HG03442 (cell line): ENCODE results near the gene RAB28.

Experiments
- ATAC-seq: cut with Tn5 transposase; IDR thresholded peaks from one replicate; pipeline ENCODE4 v1.9.1; 2021; ENCODE audit warnings: mild to moderate bottlenecking, moderate library complexity; ENCODE audit not compliant: unreplicated experiment

Gene RAB28

DNA sequence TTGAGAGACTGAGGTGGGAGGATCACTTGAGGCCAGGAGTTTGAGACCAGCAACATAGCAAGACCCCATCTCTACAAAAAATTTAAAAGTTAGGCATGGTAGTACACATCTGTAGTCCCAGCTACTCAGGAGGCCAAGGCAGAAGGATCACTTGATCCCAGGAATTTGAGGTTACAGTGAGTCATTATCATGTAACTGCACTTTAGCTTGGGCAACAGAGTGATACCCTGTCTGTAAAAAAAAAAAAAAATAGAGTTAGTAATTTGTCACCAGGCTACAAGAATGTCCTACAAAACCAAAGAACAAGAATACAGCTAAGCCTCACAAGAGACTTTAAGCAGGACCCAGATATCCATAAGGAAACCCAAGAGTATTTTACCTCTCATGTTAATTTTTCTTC, 27.0 kb upstream of the RAB28 start:
- no peak for ATAC-seq

DNA sequence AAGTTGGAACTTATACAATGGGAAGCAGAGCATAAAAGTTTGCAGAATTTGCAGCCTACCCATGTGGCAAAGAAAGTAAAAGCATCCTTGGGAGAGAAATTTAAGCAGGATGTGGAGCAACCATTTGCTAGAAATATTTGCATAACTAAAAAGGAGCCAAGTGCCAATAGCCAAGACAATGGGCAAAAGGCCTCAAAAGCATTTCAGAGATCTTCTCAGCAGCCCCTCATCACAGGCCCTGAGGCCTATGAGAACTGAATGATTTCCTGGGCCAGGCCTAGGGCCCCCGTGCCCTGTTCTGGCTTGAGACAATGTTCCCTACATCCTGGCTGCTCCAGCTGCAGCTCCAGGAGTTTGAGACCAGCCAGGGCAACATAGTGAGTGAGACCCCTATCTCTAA, 25.3 kb upstream of the RAB28 start:
- no peak for ATAC-seq

DNA sequence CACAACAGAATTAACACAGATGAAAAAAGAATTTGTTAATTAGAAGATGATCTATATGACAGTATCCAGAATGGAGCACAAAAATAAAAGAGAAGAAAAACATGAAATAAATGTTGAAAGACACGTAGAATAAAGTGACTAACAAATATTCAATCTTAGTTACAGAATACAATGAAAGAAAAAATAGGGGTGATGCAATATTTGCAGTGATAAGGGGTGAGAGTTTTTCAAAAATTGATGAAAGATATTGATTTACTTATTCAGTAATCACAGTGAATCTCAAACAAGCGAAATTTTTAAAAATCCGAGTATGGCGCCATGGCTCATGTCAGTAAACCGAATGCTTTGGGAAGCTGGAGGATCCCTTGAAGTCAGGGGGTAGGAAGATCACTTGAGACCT, 20.2 kb upstream of the RAB28 start:
- ATAC-seq, result no peak

- no peak for ATAC-seq
These were observed 14.3 kb upstream of the RAB28 start for GRCh38 chr4:13498469-13498868.

DNA sequence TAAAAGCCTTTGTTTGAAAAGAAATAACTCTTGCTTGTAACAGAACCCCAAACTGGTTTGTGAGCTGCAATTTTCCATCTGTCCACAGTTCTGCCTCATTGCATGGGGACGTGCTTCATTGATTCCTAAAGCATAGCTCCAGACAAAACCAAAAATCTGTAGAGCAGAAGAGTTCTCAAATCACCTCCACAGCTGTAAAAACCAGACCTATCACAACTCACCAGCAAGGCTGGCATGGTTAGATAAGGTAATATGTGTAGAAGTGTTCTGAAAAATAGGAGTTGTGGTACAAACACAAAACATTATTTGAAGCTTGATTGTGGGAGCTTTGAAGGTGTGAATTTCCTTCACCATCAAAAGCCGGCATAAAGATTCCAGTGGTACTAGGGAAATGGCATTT, 12.5 kb upstream of the RAB28 start:
- ATAC-seq, result no peak

DNA sequence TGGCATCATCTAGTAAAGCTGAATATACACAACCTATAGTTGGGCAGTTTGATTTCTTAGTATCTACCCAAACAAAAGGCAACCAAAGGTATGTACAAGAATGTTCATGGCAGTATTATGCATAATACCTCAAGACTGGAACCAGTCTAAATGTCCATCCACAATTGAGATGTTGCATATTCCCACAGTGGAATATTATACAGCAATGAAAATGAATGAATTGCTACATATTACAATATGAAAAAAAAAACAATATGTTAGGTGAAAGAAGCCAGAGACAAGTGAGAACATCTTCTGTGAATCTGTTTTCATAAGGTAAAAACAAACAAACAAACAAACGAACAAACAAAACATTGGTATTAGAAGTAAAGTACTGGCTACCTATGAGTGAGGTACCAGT, 11.6 kb upstream of the RAB28 start:
- no peak for ATAC-seq

DNA sequence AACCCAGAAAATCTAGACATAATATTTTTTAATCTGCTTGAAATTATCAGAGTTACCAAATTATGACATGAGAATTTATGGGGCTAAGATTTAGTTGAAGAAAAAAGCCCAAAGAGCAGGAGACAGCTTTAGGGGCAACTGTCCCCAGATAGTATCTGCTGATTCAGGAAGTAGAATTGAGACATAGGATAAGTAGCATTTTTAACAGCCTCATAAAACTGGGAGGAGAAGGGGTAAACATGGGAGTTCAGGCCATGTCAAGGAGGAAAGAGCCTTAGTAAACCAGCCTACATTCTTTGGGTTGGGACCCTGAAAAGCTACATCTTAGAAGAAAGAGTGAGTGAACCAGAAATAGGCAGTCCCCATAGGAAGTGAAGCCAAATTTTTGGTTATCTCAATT, 9.7 kb upstream of the RAB28 start:
- ATAC-seq, result no peak

DNA sequence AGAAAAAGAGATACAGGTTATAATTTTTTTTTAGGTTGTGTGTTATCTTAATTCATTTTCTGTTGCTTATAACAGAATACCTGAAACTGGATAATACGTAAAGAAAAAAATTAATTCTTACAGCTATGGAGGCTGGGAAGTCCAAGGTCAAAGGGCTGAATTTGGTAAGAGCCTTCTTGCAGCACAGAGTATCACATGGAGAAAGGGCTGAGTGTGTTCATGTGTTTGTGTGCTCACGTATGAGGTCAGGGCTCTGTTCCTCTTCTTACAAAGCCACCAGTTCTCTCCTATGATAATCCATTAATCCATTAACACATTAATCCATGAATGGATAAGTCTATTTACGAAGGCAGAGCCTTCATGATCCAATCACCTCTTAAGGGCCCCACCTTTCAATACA, 8.6 kb upstream of the RAB28 start:
- no peak for ATAC-seq

- peak; percentile 31 for ATAC-seq
These were observed 645 bp upstream of the RAB28 start for GRCh38 chr4:13484749-13485221.

GRCh38 chr4:13483768-13484121, 395 bp downstream of the RAB28 start:
- ATAC-seq, result peak; percentile 19

DNA sequence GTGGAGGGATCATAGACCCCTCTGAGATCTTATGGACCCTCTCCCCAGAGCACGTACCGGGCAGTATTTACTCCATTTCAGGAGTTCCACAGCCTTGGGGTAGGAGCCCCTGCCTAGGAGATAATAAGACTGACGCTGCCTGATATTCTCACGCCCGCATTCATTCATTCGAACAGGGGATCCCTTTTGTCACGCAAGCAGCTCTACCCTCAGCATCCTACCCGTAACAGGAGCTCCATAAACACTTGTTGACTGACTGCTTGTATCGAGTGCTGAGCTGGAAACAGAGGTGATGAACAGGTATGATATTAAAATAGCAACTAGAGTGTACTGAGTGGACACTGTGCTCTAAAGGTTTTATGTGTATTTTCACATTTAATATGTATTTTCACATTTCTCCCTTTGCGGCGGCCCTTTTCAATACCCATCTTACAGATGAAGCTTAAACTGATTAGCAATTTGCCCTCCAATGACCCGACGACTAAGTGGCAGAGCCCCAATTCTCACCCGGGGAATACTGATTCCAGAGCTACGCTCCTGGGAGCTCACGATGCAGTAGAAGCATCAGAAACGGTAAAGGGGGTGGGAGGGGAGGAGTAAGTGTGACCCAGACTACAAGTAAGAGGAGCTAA, 888 bp downstream of the RAB28 start:
- ATAC-seq, result peak; percentile 3

DNA sequence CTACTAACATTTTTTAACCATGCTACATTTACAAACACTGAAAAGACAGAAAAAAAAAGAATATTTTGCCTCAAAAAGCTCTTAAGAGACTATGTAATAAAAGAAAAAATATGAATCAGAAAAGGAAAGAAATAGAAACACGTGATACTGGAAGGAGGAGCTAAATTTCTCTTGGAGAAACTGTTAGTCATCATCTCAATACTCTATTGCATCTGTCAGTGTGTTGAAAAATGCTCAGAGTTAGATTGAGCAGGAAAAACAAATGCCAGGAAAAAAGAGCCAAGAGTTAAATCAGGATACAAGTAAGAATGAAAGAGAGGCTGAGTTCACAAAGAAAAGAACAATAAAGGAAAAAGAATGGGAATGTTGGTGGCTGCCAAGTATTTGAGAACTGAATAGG, 2.6 kb downstream of the RAB28 start:
- no peak for ATAC-seq

- ATAC-seq, result no peak
These were observed 5.4 kb downstream of the RAB28 start for GRCh38 chr4:13478707-13479106.

GRCh38 chr4:13478131-13478530, 6.0 kb downstream of the RAB28 start:
- ATAC-seq, result no peak

DNA sequence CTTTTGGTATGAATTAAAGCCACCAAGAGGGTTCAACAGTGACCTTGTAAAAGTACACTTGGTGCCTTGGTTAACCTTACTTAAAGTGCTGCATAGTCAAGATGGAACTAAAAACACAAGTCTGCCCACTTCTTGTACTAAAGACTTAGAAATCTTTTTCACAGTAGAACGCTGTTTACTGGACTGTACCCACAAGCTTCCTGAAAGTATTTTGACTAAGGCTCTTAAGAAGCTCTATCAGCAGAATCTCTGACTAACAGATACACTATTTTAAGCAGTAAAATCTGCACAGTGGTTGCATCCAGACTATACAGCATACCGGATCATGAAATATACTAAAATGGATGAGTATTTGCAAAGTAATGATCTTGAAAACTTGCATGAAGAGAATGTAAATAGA, 7.2 kb downstream of the RAB28 start:
- peak; percentile 94 for ATAC-seq

DNA sequence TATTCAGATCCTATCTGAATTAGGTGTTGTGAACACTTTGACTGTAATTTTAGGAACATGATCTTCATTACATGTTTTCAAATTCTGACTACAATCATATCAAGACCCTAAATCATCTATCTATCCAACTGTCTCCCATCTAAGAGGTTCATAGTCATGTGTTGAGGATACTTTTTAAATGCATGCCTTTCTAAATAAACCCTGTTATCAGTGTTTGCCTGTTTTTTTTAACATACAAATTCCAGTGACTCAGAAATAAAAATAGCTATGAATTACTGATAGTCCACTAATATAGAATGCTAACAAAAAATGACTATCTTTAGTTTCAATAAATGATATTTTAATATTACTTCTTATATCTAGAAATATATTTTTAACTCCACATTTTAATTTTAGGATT, 8.0 kb downstream of the RAB28 start:
- no peak for ATAC-seq

- no peak for ATAC-seq
These were observed 12.7 kb downstream of the RAB28 start for GRCh38 chr4:13471400-13471799.

GRCh38 chr4:13470379-13470778, 13.8 kb downstream of the RAB28 start:
- peak; percentile 86 for ATAC-seq

GRCh38 chr4:13464973-13465372, 19.2 kb downstream of the RAB28 start:
- no peak for ATAC-seq

GRCh38 chr4:13464543-13464942, 19.6 kb downstream of the RAB28 start:
- no peak for ATAC-seq

GRCh38 chr4:13461191-13461905, 22.8 kb downstream of the RAB28 start:
- ATAC-seq, result no peak

- ATAC-seq, result no peak
These were observed 28.7 kb downstream of the RAB28 start for GRCh38 chr4:13455411-13455810.

DNA sequence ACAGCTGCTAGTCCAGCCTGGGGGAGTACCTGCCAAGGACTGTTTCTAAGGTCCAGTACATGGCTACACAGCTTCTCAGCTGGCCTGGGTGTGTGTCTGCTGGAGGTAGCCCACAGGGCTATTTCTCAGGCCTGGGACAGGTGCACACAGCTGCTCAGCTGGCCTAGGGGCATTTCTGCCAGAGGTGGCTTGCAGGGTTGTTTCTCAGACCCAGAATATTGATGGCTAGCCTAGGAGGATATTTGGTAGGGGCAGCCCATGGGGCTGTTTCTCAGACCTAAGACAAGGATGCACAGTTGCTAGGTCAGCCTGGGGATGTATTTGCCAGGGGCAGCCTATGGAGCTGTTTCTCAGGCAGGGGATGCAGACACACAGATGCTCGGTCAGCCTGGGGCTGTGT, 29.4 kb downstream of the RAB28 start:
- no peak for ATAC-seq
